Activated CD4-positive, alpha-beta T cell treated with anti-CD3 and anti-CD28 coated beads, Interleukin-2, amount 50 U/mL, for 48 hours (primary cell): ENCODE results near the gene FBXO40.

Source experiments
- DNase-seq, 2 experiments: peaks; one replicate each; pipeline ENCODE4 v3.0.0-alpha.2; 2020

The FBXO40 gene

GRCh38 chr3:121624147-121624899 lies 31.1 kb downstream of the FBXO40 start:
- DNase-seq = no peak

- no peak for DNase-seq
Measured at GRCh38 chr3:121626495-121626894, 33.3 kb downstream of the FBXO40 start.

DNA sequence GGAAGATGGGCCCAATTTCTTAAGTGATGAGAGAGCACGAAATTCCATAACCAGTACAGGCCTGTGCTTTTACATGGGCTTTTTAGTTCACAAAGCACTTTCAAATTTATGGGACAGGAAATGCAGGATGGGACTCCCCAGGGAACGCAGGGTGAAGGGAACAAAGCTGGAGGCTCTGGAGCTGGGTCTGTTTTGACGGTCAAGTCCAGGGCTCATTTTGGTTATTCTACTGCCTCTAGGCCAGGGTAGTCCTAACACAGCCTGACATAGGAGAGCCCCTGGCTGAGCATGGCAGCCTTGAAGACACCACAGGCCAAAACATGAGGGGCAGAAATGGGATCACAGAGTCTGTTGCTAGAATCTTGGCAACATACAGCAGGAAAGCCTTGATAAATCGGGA lies 34.0 kb downstream of the FBXO40 start:
- DNase-seq = no peak

DNA sequence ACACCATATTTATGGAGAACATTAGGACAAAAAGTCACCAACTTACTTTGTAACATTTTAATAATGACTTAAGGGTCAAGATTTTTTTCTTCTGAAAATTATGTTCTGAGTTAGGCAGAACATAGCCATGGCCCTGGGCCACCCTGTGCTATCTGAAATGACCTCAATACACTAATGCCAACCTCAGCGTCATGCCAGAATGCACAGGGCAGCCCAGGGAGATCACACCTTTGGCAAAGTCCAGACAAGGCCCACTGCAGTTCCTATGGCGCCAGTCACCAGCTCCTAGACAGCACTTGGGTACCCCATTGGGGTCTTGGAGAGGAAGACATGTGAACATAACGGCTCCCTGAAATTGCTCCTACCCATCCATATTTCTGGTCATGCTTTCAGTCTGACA lies 34.4 kb downstream of the FBXO40 start:
- no peak for DNase-seq

DNA sequence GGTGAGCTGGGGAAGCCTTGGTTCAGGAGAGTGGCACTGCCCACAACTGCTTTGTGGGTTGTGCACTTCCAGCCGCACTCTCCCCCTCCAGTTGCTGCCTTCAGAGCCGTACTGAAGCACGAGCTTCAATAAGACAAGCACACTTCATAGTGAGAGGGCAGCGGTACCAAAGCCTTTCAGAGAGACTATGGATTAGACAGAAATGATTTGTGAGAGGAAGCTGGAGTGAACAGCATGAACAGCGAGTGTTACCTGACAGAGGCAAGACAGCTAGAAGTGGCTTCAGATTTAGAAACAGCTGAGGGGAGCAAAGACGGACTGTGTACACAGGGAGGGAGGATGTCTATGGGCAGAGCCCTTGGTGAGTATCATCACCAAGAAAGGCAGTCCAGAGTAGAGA lies 36.4 kb downstream of the FBXO40 start:
- no peak for DNase-seq

GRCh38 chr3:121630355-121630754 lies 37.2 kb downstream of the FBXO40 start:
- no peak for DNase-seq

DNA sequence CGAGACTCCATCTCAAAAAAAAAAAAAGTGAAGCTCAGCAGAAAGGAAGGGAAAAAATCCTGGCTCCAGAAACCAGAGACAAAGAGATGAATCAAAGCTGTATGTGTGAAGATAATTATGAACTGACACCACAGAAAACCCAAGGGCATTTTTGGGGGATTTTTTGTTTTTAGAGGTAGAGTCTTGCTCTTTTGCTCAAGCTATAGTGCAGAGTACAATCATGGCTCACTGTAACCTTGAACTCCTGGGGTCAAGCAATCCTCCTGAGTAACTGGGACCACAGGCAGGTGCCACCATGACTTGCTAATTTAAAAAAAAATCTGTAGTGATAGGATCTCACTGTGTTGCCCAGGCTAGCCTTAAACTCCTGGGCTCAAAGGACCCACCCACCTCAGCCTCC lies 44.7 kb downstream of the FBXO40 start:
- DNase-seq = no peak

- no peak for DNase-seq
Measured at GRCh38 chr3:121641127-121641526, 47.9 kb downstream of the FBXO40 start.

DNA sequence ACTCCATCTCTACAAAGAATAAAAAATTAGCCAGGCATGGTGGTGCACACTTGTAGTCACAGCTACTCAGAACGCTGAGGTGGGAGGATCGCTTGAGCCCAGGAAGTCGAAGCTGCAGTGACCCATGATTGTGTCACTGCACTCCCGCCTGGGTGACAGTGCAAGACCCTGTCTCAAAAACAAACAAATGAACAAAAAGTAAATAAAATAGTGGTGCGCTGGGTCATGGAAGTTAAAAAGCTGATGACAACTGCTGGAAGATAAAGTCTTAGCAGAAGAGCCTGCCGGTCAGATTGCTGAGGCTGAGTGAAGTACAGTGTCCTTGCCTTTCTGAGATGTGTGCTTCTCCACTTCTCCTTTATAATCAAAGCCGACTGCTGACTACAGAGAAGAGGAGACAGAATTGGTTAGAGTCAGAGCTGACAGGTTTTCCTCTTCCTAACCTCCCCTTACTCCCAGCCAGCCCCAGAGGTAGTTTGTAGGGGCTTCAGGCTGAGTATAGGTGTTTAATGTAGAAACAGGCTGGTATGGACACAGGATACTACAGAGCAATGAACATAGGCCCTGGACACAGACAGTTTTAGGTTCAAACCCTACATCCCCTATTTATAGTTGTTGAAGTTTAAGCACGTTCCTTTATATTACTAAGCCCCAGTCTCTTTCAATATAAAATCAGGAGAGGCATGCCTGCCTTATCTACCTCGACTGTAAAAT lies 49.6 kb downstream of the FBXO40 start:
- DNase-seq = no peak

GRCh38 chr3:121645054-121645453 lies 51.9 kb downstream of the FBXO40 start:
- no peak for DNase-seq

DNA sequence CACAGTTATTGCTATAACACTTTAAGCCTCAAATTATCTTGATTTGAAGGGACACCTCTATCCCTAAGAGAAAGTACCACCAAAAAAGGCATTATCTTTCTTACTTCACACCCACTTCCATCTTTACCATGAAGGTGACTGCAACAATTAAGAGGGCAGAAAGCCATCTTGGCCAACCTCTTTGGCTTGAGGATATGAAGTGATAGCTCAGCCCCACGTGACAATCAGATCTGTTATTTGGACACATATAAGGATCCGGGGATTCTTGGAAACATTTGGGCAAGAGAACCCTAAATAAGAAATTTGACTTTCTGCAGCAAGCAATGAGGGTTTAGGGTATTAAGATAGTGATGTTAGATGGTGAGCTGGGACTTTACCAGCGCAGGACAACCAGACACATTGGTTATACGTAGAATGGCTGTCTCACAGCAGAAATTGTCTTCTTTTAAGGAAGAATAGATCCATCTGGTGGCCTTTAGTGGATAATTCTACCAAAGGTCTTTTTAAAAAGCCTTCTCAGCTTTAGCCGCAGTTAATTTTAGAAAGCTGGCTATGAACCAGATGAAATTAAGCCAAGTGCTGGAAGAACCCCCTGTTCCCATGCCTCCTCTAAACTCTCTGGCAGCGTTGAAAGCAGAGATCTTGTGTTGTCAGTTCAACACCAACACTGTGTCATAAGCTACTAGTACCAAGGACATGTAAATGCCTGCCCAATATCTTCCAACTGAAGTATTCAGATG lies 55.2 kb downstream of the FBXO40 start:
- no peak for DNase-seq

- DNase-seq = no peak
Measured at GRCh38 chr3:121649645-121650044, 56.5 kb downstream of the FBXO40 start.

GRCh38 chr3:121651684-121652083 lies 58.5 kb downstream of the FBXO40 start:
- no peak for DNase-seq

- DNase-seq = no peak
Measured at GRCh38 chr3:121654493-121655385, 61.6 kb downstream of the FBXO40 start.

DNA sequence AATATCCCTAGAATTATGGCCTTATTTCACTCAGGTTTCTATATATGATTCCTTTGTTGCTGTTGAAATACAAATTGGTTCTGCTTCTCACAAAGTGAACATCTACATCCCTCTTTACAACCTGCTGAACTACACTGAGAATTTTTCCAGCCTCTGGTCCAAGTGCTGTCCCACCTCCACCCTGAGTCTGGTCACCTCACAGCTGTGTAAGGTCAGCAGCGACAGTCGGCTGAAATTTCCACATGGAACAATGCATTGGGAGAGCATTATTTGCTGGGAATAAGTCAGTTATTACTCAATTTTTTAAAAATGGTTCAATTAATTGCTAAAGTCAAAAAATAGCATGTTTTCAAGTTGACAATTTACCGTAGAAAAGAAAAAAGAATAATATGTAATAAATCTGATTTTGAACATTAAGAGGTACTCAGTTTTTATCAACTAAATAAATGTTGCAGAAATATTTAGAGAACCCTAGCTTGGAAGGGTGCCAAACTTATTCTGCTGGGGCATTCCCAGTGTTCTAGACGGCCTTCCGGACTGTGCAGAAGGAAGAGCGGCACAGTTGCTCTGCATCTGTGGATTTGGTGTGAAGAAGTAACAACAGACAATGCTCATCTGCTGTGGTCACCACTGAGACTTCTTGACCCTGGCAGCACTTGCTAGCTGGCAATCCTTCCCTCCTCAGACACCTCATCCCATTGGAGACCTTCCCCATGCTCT lies 65.7 kb downstream of the FBXO40 start:
- DNase-seq = no peak

- peak in 1 of 2 experiments; percentile 14 for DNase-seq
Measured at GRCh38 chr3:121659586-121659985, 66.4 kb downstream of the FBXO40 start.

- DNase-seq = peak; percentile 67 to 75
Measured at GRCh38 chr3:121660356-121661171, 67.4 kb downstream of the FBXO40 start, which contains the start of gene HCLS1. HCLS1 (minus strand) TSS chr3:121660903; CDS start chr3:121658347, 2,556 bp downstream.

GRCh38 chr3:121661376-121661775 lies 68.2 kb downstream of the FBXO40 start:
- no peak for DNase-seq

GRCh38 chr3:121662742-121663141 lies 69.6 kb downstream of the FBXO40 start:
- DNase-seq = no peak

GRCh38 chr3:121663171-121663847 lies 70.1 kb downstream of the FBXO40 start:
- no peak for DNase-seq
